Measurements from ENCODE around the gene SASH3. TPM values are rescaled to one million over a fixed set of nuclear protein-coding genes. Genes with fewer than 3 reads are reported as not detected.
A peak's percentile ranks its signal among the peaks of the same experiment; 100 is the strongest.

SASH3 gene
- total RNA-seq, 2 experiments from 2014 or later = 229 to 245 TPM

- CTCF ChIA-PET = interaction anchor here (0.7 to 2.3 kb wide), 2 partner anchors 11 to 229 kb away, joined by 3 to 8 read pairs; no protein-coding TSS in a partner anchor
- peaks cover 4% of the 10 kb centered on the region for H3K36me3 Mint-ChIP-seq (ENCODE audit: low read depth)
- H3K27me3 Mint-ChIP-seq = no peaks in the 10 kb centered on the region
- H3K27ac Mint-ChIP-seq = no peak overlapping the region
- H3K9me3 Mint-ChIP-seq = no peaks in the 10 kb centered on the region
- no peak for DNase-seq
- no peak overlapping the region for H3K4me3 Mint-ChIP-seq
- POLR2A ChIA-PET = no interaction called here
- no peaks in the 10 kb centered on the region for H3K4me1 Mint-ChIP-seq
Observed at GRCh38 chrX:129833153-129833990, 53.6 kb downstream of the SASH3 start.

- Mint-ChIP-seq H3K36me3 (ENCODE audit: low read depth) (peaks cover 4% of the 10 kb centered on the region), H3K27me3 (no peaks in the 10 kb centered on the region), H3K4me1 (peaks cover 5% of the 10 kb centered on the region), H3K27ac (no peak overlapping the region), H3K9me3 (no peaks in the 10 kb centered on the region), H3K4me3 (no peak overlapping the region)
- no peak for DNase-seq
- ChIA-PET POLR2A (no interaction called here), CTCF (interaction anchor here (1.2 kb wide), 1 partner anchor 14 kb away, joined by 5 read pairs; no protein-coding TSS in a partner anchor)
Observed at GRCh38 chrX:129836827-129837226, 57.1 kb downstream of the SASH3 start.

GRCh38 chrX:129840344-129840743, 60.6 kb downstream of the SASH3 start:
- peaks cover 3% of the 10 kb centered on the region for H3K27me3 Mint-ChIP-seq
- no peaks in the 10 kb centered on the region for H3K9me3 Mint-ChIP-seq
- peaks cover 4% of the 10 kb centered on the region for H3K36me3 Mint-ChIP-seq (ENCODE audit: low read depth)
- peaks cover 19% of the 10 kb centered on the region for H3K4me1 Mint-ChIP-seq
- CTCF ChIA-PET = no interaction called here
- no peak for DNase-seq
- POLR2A ChIA-PET = no interaction called here
- no peak overlapping the region for H3K27ac Mint-ChIP-seq
- H3K4me3 Mint-ChIP-seq = no peak overlapping the region

GRCh38 chrX:129842510-129843208, 62.9 kb downstream of the SASH3 start:
- H3K4me3 Mint-ChIP-seq = peak overlapping the region; percentile 91
- H3K27me3 Mint-ChIP-seq = peaks cover 8% of the 10 kb centered on the region
- no peak for DNase-seq
- peaks cover 19% of the 10 kb centered on the region for H3K4me1 Mint-ChIP-seq
- H3K27ac Mint-ChIP-seq = no peak overlapping the region
- CTCF ChIA-PET = no interaction called here
- no peaks in the 10 kb centered on the region for H3K9me3 Mint-ChIP-seq
- peaks cover 4% of the 10 kb centered on the region for H3K36me3 Mint-ChIP-seq (ENCODE audit: low read depth)
- POLR2A ChIA-PET = no interaction called here

- ChIA-PET CTCF (no interaction called here), POLR2A (interaction anchor here (0.9 kb wide), 1 partner anchor 166 kb away, joined by 3 read pairs; no protein-coding TSS in a partner anchor)
- Mint-ChIP-seq H3K4me3 (peak overlapping the region; percentile 91), H3K9me3 (no peaks in the 10 kb centered on the region), H3K27me3 (peaks cover 8% of the 10 kb centered on the region), H3K27ac (no peak overlapping the region), H3K4me1 (peaks cover 19% of the 10 kb centered on the region), H3K36me3 (ENCODE audit: low read depth) (peaks cover 4% of the 10 kb centered on the region)
- DNase-seq = no peak
Observed at GRCh38 chrX:129843209-129843458, 63.4 kb downstream of the SASH3 start.

- Mint-ChIP-seq H3K4me3 (peak within 1 kb of the TSS; percentile 91), H3K27ac (peak within 1 kb of the TSS; percentile 71), H3K36me3 (ENCODE audit: low read depth) (peaks cover 4% of the 10 kb centered on the region), H3K9me3 (no peaks in the 10 kb centered on the region), H3K4me1 (peaks cover 19% of the 10 kb centered on the region), H3K27me3 (peaks cover 8% of the 10 kb centered on the region)
- POLR2A ChIA-PET = interaction anchor here (0.9 kb wide), 1 partner anchor 167 kb away, joined by 3 read pairs; no protein-coding TSS in a partner anchor
- CTCF ChIA-PET = interaction anchor here (1.5 kb wide), 1 partner anchor 20 kb away, joined by 3 read pairs; no protein-coding TSS in a partner anchor
- DNase-seq = peak; percentile 87
Observed at GRCh38 chrX:129843459-129844306, 63.9 kb downstream of the SASH3 start, which contains the start of gene ZDHHC9. Gene ZDHHC9 (minus strand): TSS chrX:129843886. CDS start chrX:129841945, 1,941 bp downstream.

Other genes with a start within 250 kb of the SASH3 start
- gene OCRL, start 239.7 kb upstream of the SASH3 start, total RNA-seq = 1 to 10 TPM; 1.9 to 2.1 TPM
- gene APLN, start 125.0 kb upstream of the SASH3 start, total RNA-seq = under 1 TPM; 0.15 TPM
- gene XPNPEP2, start 41.0 kb upstream of the SASH3 start, total RNA-seq = 1 to 10 TPM; 1.7 to 2.1 TPM
- 1 to 10 TPM; 5.8 to 7.5 TPM for gene ZDHHC9, start 63.9 kb downstream of the SASH3 start, total RNA-seq
- gene UTP14A, start 126.2 kb downstream of the SASH3 start, total RNA-seq = 10 to 100 TPM; 15.3 to 18.4 TPM
- gene BCORL1, start 202.7 kb downstream of the SASH3 start, total RNA-seq = 1 to 10 TPM; 6.9 to 7.2 TPM